Esophagus squamous epithelium (tissue), 5 donors: ENCODE results near the gene GFM2. TPM values are rescaled to one million over a fixed set of nuclear protein-coding genes. Genes with fewer than 3 reads are reported as not detected.

ENCODE experiments used
- DNase-seq: peaks from one replicate; lab custom pipeline; 2025; lab: John Stamatoyannopoulos, UW
- H3K27ac ChIP-seq, 4 donors: fragments of 200-600 bp; sonication (generic); one replicate each; pipeline ENCODE4 v1.5.1; 2016 to 2019; ENCODE audit warnings: mild to moderate bottlenecking in 1 of 4
- H3K27me3 ChIP-seq, 4 donors: fragments of 200-600 bp; sonication (generic); 1 replicate in 3 of 4; 2 replicates in 1 of 4; pipeline versions ENCODE4 v1.5.1 to v1.6.0; 2017 to 2021; ENCODE audit warnings: antibody characterized with exemption in 1 of 4
- H3K36me3 ChIP-seq, 3 donors: fragments of 200-600 bp; sonication (generic); one replicate each; pipeline ENCODE4 v1.5.1; 2016 to 2019
- H3K4me1 ChIP-seq, 3 donors: fragments of 200-600 bp; sonication (generic); one replicate each; pipeline ENCODE4 v1.5.1; 2017 to 2019
- H3K4me3 ChIP-seq, 4 donors: fragments of 200-600 bp; sonication (generic); 1 replicate in 3 of 4; 2 replicates in 1 of 4; pipeline ENCODE4 v1.5.1; 2016 to 2019; ENCODE audit warnings: mild to moderate bottlenecking in 2 of 4, moderate library complexity in 1 of 4
- H3K9me3 ChIP-seq, 3 donors: fragments of 200-600 bp; sonication (generic); one replicate each; pipeline ENCODE4 v1.5.1; 2016 to 2019
- CTCF ChIP-seq, 6 experiments: fragments of 450-650 bp in 4 of 6; fragments of 200-600 bp in 2 of 6; sonication (generic) in 2 of 6; IDR thresholded peaks; one replicate each; pipeline ENCODE4 v1.5.1; 2016 to 2019; ENCODE audit warnings: antibody characterized with exemption in 6 of 6, mild to moderate bottlenecking in 4 of 6, moderate library complexity in 4 of 6
- POLR2A ChIP-seq, 4 donors: fragments of 450-650 bp; IDR thresholded peaks; one replicate each; pipeline ENCODE4 v1.6.1; 2017; ENCODE audit warnings: antibody characterized with exemption in 4 of 4, mild to moderate bottlenecking in 4 of 4, moderate library complexity in 3 of 4
- WGBS, 2 donors: methylation state at CpG; one replicate each; pipeline ENCODE4 v1.1.5; 2018; 5-methylcytosine and 5-hydroxymethylcytosine counted together
- intact Hi-C: fragments of 100-400 bp; cut with DNase I; formaldehyde crosslinking; loops from one replicate; pipeline ENCODE4 v1.15.0; 2022
- total RNA-seq, 4 donors: library from RNA; depleted of rRNA; stranded (reverse); fragments of >200 nt; gene quantifications; one replicate each; pipeline ENCODE4 v1.1.0, GENCODE V29; 2016
- donor health status: DM: yes; HTN: yes; CAD: no.

Gene GFM2
- total RNA-seq, 4 donors from 2014 or later: 10.2 to 26.4 (median 19.6) TPM

- WGBS, 2 donors: 0 to 1% methylated on average over 9 of the region's 9 CpGs
Observed at GRCh38 chr5:74767579-74767913, 629 bp upstream of the GFM2 start.

DNA sequence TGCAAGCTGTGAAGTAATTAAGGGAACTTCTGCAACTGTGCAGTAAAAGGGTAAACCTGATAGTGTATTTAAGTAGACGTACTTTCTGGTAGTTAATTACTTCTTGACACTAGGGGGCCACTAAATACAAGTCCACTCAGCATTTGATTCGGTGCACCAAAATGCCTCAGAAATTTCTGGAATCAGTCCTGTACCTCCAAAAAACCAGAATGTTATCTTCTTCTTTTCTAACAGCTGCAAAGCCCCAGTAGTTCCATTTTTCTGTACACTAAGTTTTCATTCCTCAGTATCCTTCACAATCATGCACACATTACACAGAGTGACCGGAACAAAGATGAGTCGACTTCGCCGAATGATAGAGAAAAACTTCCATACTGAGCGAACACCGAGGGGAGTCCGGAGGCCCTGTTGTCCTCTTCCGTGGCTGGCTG, 484 bp downstream of the GFM2 start:
- no peaks in the 10 kb centered on the region for H3K9me3 ChIP-seq
- H3K27me3 ChIP-seq: no peaks in the 10 kb centered on the region
- H3K4me3 ChIP-seq: peak overlapping the region; percentile 80 to 93 (median 90)
- no peak for DNase-seq
- 0% methylated on average over 8 to 9 of the region's 10 CpGs for WGBS, 2 donors
- H3K4me1 ChIP-seq: peaks cover 19 to 62% (median 23%) of the 10 kb centered on the region in 3 donors
- peaks cover 0 to 39% (median 4%) of the 10 kb centered on the region in 3 donors for H3K36me3 ChIP-seq
- TF ChIP-seq POLR2A (IDR thresholded peaks at IDR 0.05): no peak
- TF ChIP-seq CTCF (IDR thresholded peaks at IDR 0.05): peak in 4 of 6 experiments; percentile 42 to 64 (median 49)
- H3K27ac ChIP-seq: peak overlapping the region; percentile 79 to 90 (median 84)
- intact Hi-C loops: no loop called here

More at GRCh38 chr5:74767579-74767913, 629 bp upstream of the GFM2 start:
- Histone ChIP-seq H3K4me3 (peak overlapping the region; percentile 80 to 93 (median 90)), H3K27me3 (no peaks in the 10 kb centered on the region), H3K36me3 (peaks cover 0 to 39% (median 13%) of the 10 kb centered on the region in 3 donors), H3K4me1 (peaks cover 19 to 51% (median 23%) of the 10 kb centered on the region in 3 donors), H3K27ac (peak overlapping the region; percentile 79 to 90 (median 84)), H3K9me3 (no peaks in the 10 kb centered on the region)
- intact Hi-C loops: no loop called here
- no peak for DNase-seq
- TF ChIP-seq POLR2A (IDR thresholded peaks at IDR 0.05) (no peak), CTCF (IDR thresholded peaks at IDR 0.05) (no peak)

DNA sequence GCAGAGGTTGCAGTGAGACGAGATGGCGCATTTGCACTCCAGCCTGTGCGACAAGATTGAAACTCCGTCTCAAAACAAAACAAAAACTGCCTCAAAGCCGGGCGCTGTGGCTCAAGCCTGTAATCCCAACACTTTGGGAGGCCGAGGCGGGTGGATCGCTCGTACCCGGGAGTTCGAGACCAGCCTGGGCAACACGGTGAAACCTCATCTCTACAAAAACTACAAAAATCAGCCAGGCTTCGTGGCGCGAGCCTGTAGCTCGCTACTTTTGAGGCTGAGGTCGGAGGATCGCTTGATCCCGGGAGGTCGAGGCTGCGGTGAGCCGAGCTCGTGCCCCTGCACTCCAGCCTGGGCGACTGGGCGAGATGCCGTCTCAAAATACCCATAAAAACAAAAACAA, 988 bp downstream of the GFM2 start:
- WGBS, 2 donors: 61 to 71% methylated on average over 20 to 25 of the region's 27 CpGs
- TF ChIP-seq CTCF (IDR thresholded peaks at IDR 0.05): no peak
- TF ChIP-seq POLR2A (IDR thresholded peaks at IDR 0.05): no peak
- H3K36me3 ChIP-seq: peaks cover 0 to 39% (median 3%) of the 10 kb centered on the region in 3 donors
- H3K4me3 ChIP-seq: peak overlapping the region; percentile 80 to 93 (median 90)
- DNase-seq: no peak
- peak overlapping the region in 2 of 4 donors; percentile 86 to 90 for H3K27ac ChIP-seq
- no peaks in the 10 kb centered on the region for H3K9me3 ChIP-seq
- peaks cover 19 to 67% (median 23%) of the 10 kb centered on the region in 3 donors for H3K4me1 ChIP-seq
- no peaks in the 10 kb centered on the region for H3K27me3 ChIP-seq
- intact Hi-C loops: no loop called here

DNA sequence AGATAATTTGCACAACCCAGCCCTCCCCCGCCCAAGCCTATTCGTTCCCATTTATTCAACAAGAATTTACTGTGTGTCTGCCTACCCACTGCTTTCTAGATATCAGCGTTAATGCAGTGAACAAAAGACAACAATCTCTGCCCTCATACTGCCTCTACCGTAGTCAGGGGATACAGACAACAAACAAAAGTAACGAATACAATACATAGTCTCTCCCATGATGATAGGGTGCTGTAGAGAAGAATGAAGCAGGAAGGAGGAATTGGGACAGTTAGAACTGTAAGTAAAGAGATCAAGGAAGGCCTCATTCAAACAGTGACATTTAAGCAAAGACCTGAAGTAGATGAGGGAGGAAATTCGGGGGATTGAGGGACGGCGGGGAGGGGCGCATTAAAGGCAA, 1.7 kb downstream of the GFM2 start:
- Histone ChIP-seq H3K4me3 (peak overlapping the region in 1 of 4 donors; percentile 89), H3K4me1 (peaks cover 19 to 69% (median 23%) of the 10 kb centered on the region in 3 donors), H3K9me3 (no peaks in the 10 kb centered on the region), H3K36me3 (peaks cover 0 to 39% (median 3%) of the 10 kb centered on the region in 3 donors), H3K27ac (no peak overlapping the region), H3K27me3 (no peaks in the 10 kb centered on the region)
- DNase-seq: no peak
- no peak for TF ChIP-seq CTCF (IDR thresholded peaks at IDR 0.05)
- TF ChIP-seq POLR2A (IDR thresholded peaks at IDR 0.05): no peak
- WGBS, 2 donors: 50 to 59% methylated on average over 9 of the region's 9 CpGs
- intact Hi-C loops: no loop called here

DNA sequence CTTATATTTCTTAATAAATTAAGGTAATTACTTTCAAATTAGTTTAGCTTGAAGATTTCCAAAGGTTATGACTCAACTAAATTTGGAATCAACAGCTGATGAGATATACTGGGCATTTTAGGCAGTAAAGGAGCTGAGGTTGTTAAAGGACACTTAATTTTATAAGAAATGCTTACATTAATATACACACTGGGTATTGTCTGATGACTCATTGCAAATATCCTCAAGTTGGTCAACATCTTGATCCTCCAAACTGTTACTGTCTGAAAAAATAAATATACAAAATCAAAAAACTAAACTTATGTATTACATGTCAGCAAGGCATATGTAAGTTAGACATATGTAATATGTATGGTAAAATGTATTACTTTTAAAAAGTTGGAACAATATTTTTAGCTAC, 3.4 kb downstream of the GFM2 start:
- Histone ChIP-seq H3K9me3 (no peaks in the 10 kb centered on the region), H3K4me3 (no peak overlapping the region), H3K36me3 (peaks cover 0 to 41% (median 2%) of the 10 kb centered on the region in 3 donors), H3K4me1 (peaks cover 19 to 66% (median 23%) of the 10 kb centered on the region in 3 donors), H3K27ac (no peak overlapping the region), H3K27me3 (no peaks in the 10 kb centered on the region)
- intact Hi-C loops: no loop called here
- DNase-seq: no peak
- TF ChIP-seq CTCF (IDR thresholded peaks at IDR 0.05) (no peak), POLR2A (IDR thresholded peaks at IDR 0.05) (no peak)
